Measurements from ENCODE around the gene EPS15.

GRCh38 chr1:51497340-51497739 lies 21.7 kb downstream of the EPS15 start:
- no peak for TF ChIP-seq CTCF (IDR thresholded peaks at IDR 0.05)
- TF ChIP-seq EP300 (IDR thresholded peaks at IDR 0.05) = no peak
- no peak for TF ChIP-seq POLR2A (IDR thresholded peaks at IDR 0.05)

Measured in tibial nerve (tissue), 4 donors.